Measurements from ENCODE around the gene CRK. TPM values are rescaled to one million over a fixed set of nuclear protein-coding genes. Genes with fewer than 3 reads are reported as not detected.

CRK gene
- total RNA-seq, 1 experiment from 2014 or later, result 41.8 TPM

GRCh38 chr17:1416414-1416813 is 39.6 kb downstream of the CRK start:
- POLR2A ChIA-PET (ENCODE audit: unreplicated experiment), result no interaction called here
- no peak overlapping the region for H2AFZ ChIP-seq (ENCODE audit: low read length)
- CTCF ChIA-PET, result no interaction called here
- H3K36me3 ChIP-seq (ENCODE audit: low read depth, low read length), result peaks cover 4% of the 10 kb centered on the region
- peaks cover 8% of the 10 kb centered on the region for H3K79me2 ChIP-seq (ENCODE audit: low read length)
- intact Hi-C loops (cut with micrococcal nuclease), result no loop called here
- H3K4me3 ChIP-seq (ENCODE audit: low read length), result no peak overlapping the region
- no peaks in the 10 kb centered on the region for H4K20me1 ChIP-seq (ENCODE audit: low read length)
- H3K9me2 ChIP-seq (replicated peaks; ENCODE audit: low read length), result no peaks in the 10 kb centered on the region
- TF ChIP-seq CTCF (conservative IDR thresholded peaks at IDR 0.05; ENCODE audit: low read depth, low read length) (no peak), EZH2phosphoT487 (IDR thresholded peaks at IDR 0.05; ENCODE audit: borderline replicate concordance, low read length) (no peak), EZH2 (IDR thresholded peaks at IDR 0.05; ENCODE audit: low read length, unreplicated experiment) (no peak)
- H3K9me3 ChIP-seq (ENCODE audit: low read length), result no peaks in the 10 kb centered on the region
- no peaks in the 10 kb centered on the region for H3K27me3 ChIP-seq (ENCODE audit: low read length)
- ATAC-seq, result no peak
- H3K4me1 ChIP-seq (ENCODE audit: insufficient read depth, low read length), result 0 out of 2 replicates have a peak, but pooled peaks cover 10% of the 10 kb centered on the region
- no peak for DNase-seq
- no peak overlapping the region for H3K27ac ChIP-seq (ENCODE audit: low read length)
- no peaks in the 10 kb centered on the region for H3F3A ChIP-seq (ENCODE audit: low read length, unreplicated experiment)
- H3K4me2 ChIP-seq (ENCODE audit: low read length), result no peak overlapping the region
- no peak overlapping the region for H3K9ac ChIP-seq (ENCODE audit: low read length)
- no TSS peak for BruUV-seq (replicated peaks)

GRCh38 chr17:1414634-1415033 is 41.4 kb downstream of the CRK start:
- no peak for ATAC-seq

More at GRCh38 chr17:1414634-1415033, 41.4 kb downstream of the CRK start:
- Histone ChIP-seq H3K79me2 (ENCODE audit: low read length) (no peaks in the 10 kb centered on the region), H3F3A (ENCODE audit: low read length, unreplicated experiment) (no peaks in the 10 kb centered on the region), H3K27ac (ENCODE audit: low read length) (no peak overlapping the region), H2AFZ (ENCODE audit: low read length) (no peak overlapping the region), H3K9ac (ENCODE audit: low read length) (no peak overlapping the region), H3K9me3 (ENCODE audit: low read length) (no peaks in the 10 kb centered on the region), H3K4me3 (ENCODE audit: low read length) (no peak overlapping the region), H3K36me3 (ENCODE audit: low read depth, low read length) (no peaks in the 10 kb centered on the region), H3K27me3 (ENCODE audit: low read length) (no peaks in the 10 kb centered on the region), H3K4me1 (ENCODE audit: insufficient read depth, low read length) (0 out of 2 replicates have a peak, but pooled peaks cover 10% of the 10 kb centered on the region), H3K9me2 (replicated peaks; ENCODE audit: low read length) (no peaks in the 10 kb centered on the region), H4K20me1 (ENCODE audit: low read length) (no peaks in the 10 kb centered on the region), H3K4me2 (ENCODE audit: low read length) (no peak overlapping the region)
- POLR2A ChIA-PET (ENCODE audit: unreplicated experiment), result interaction anchor here (0.5 kb wide), 1 partner anchor 24 kb away, joined by 4 read pairs; no protein-coding TSS in a partner anchor
- intact Hi-C loops (cut with micrococcal nuclease), result no loop called here
- TF ChIP-seq EZH2 (IDR thresholded peaks at IDR 0.05; ENCODE audit: low read length, unreplicated experiment) (no peak), CTCF (conservative IDR thresholded peaks at IDR 0.05; ENCODE audit: low read depth, low read length) (no peak), EZH2phosphoT487 (IDR thresholded peaks at IDR 0.05; ENCODE audit: borderline replicate concordance, low read length) (no peak)
- CTCF ChIA-PET, result no interaction called here
- no TSS peak for BruUV-seq (replicated peaks)
- DNase-seq, result no peak

All from PC-3 (cell line).